ENCODE measurements around the gene NOTCH4.

Gene NOTCH4

GRCh38 chr6:32151181-32151862, 72.5 kb downstream of the NOTCH4 start:
- Histone ChIP-seq H2AFZ (ENCODE audit: low read length) (no peak overlapping the region), H3K4me2 (ENCODE audit: low read depth, low read length, poor library complexity, severe bottlenecking) (no peak overlapping the region), H3K9me3 (ENCODE audit: insufficient read depth, low read depth, low read length) (no peaks in the 10 kb centered on the region), H3K9me2 (replicated peaks; ENCODE audit: low read depth, low read length) (no peaks in the 10 kb centered on the region), H4K20me1 (ENCODE audit: insufficient read depth, low read length, poor library complexity, severe bottlenecking) (no peaks in the 10 kb centered on the region), H3K4me1 (ENCODE audit: insufficient read depth, low read length, poor library complexity, severe bottlenecking) (peaks cover 21% of the 10 kb centered on the region), H3F3A (ENCODE audit: low read depth) (no peaks in the 10 kb centered on the region), H3K79me2 (ENCODE audit: insufficient read depth, low read length) (peaks cover 15% of the 10 kb centered on the region), H3K9ac (ENCODE audit: low read depth, low read length, poor library complexity, severe bottlenecking) (peak overlapping the region; percentile 9), H3K4me3 (ENCODE audit: low read length, poor library complexity, severe bottlenecking) (no peak overlapping the region), H3K36me3 (ENCODE audit: insufficient read depth, low read length) (no peaks in the 10 kb centered on the region), H3K27me3 (ENCODE audit: insufficient read depth, low read length, poor library complexity, severe bottlenecking) (no peaks in the 10 kb centered on the region)
- TF ChIP-seq EZH2phosphoT487 (IDR thresholded peaks at IDR 0.05; ENCODE audit: borderline replicate concordance) = no peak
- TF ChIP-seq, protein P1, sequence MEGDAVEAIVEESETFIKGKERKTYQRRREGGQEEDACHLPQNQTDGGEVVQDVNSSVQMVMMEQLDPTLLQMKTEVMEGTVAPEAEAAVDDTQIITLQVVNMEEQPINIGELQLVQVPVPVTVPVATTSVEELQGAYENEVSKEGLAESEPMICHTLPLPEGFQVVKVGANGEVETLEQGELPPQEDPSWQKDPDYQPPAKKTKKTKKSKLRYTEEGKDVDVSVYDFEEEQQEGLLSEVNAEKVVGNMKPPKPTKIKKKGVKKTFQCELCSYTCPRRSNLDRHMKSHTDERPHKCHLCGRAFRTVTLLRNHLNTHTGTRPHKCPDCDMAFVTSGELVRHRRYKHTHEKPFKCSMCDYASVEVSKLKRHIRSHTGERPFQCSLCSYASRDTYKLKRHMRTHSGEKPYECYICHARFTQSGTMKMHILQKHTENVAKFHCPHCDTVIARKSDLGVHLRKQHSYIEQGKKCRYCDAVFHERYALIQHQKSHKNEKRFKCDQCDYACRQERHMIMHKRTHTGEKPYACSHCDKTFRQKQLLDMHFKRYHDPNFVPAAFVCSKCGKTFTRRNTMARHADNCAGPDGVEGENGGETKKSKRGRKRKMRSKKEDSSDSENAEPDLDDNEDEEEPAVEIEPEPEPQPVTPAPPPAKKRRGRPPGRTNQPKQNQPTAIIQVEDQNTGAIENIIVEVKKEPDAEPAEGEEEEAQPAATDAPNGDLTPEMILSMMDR (conservative IDR thresholded peaks at IDR 0.05; ENCODE audit: low read length) = no peak

DNA sequence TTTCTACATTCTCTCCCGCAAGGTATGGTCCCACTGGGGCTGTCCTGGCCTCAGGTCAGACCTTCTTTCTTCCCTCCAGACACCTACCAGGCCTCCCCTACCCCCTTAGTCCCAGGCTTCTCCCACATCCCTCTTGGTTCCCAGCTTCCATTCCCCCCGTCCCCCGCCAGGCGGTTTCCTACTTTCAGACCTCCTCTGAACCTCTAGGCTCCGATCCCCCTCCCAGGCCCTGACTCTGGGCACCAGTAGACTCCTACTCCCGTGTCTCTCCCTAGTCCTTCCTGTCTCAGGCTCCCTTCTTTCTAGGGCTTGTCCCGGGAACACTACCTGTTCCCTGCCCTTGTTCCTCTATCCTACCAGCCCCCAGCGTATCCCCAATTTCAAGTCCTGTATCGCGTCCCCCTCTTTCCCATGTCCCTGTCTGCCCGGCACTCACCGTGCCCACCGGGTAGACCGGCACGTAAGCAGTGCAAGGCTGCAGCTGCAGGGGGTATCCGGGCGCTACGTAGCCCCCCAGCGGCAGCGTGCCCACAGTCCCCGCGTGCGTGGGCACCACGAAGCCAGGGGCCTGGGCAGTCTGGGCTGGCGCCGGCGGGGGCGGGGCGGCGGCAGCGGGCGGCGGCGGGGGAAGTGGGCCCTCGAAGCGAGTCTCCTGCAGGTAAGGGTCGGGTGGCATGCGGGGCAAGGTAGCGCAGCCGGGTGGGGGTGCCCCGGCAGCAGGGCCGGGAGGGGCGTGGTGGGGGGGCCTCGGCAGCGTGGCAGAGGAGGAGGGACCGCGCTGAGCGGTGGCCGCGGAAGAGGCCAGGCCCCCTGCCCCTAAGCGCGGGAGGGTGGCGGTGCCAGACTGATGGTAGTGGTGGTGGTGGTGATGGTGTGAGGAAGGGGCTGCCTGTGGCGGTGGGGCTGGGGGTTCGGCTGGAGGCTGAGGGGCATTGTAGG, 73.7 kb downstream of the NOTCH4 start:
- peaks cover 13% of the 10 kb centered on the region for H3K4me1 ChIP-seq (ENCODE audit: insufficient read depth, low read length, poor library complexity, severe bottlenecking)

GRCh38 chr6:32149092-32149755, 74.6 kb downstream of the NOTCH4 start:
- Histone ChIP-seq H3K4me2 (ENCODE audit: low read depth, low read length, poor library complexity, severe bottlenecking) (no peak overlapping the region), H3K79me2 (ENCODE audit: insufficient read depth, low read length) (no peaks in the 10 kb centered on the region), H3K9me3 (ENCODE audit: insufficient read depth, low read depth, low read length) (no peaks in the 10 kb centered on the region), H3K4me3 (ENCODE audit: low read length, poor library complexity, severe bottlenecking) (no peak overlapping the region), H2AFZ (ENCODE audit: low read length) (no peak overlapping the region), H3F3A (ENCODE audit: low read depth) (no peaks in the 10 kb centered on the region), H3K4me1 (ENCODE audit: insufficient read depth, low read length, poor library complexity, severe bottlenecking) (peaks cover 8% of the 10 kb centered on the region), H3K9ac (ENCODE audit: low read depth, low read length, poor library complexity, severe bottlenecking) (no peak overlapping the region), H4K20me1 (ENCODE audit: insufficient read depth, low read length, poor library complexity, severe bottlenecking) (no peaks in the 10 kb centered on the region), H3K27me3 (ENCODE audit: insufficient read depth, low read length, poor library complexity, severe bottlenecking) (no peaks in the 10 kb centered on the region), H3K36me3 (ENCODE audit: insufficient read depth, low read length) (no peaks in the 10 kb centered on the region), H3K9me2 (replicated peaks; ENCODE audit: low read depth, low read length) (no peaks in the 10 kb centered on the region)
- TF ChIP-seq EZH2phosphoT487 (IDR thresholded peaks at IDR 0.05; ENCODE audit: borderline replicate concordance) = no peak
- TF ChIP-seq, protein P1 (conservative IDR thresholded peaks at IDR 0.05; ENCODE audit: low read length) = no peak

More for the DNA sequence above, 73.7 kb downstream of the NOTCH4 start:
- Histone ChIP-seq H3K4me2 (ENCODE audit: low read depth, low read length, poor library complexity, severe bottlenecking) (no peak overlapping the region), H3F3A (ENCODE audit: low read depth) (no peaks in the 10 kb centered on the region), H3K79me2 (ENCODE audit: insufficient read depth, low read length) (peaks cover 6% of the 10 kb centered on the region), H2AFZ (ENCODE audit: low read length) (no peak overlapping the region), H3K9me3 (ENCODE audit: insufficient read depth, low read depth, low read length) (no peaks in the 10 kb centered on the region), H3K27me3 (ENCODE audit: insufficient read depth, low read length, poor library complexity, severe bottlenecking) (no peaks in the 10 kb centered on the region), H3K4me3 (ENCODE audit: low read length, poor library complexity, severe bottlenecking) (no peak overlapping the region), H3K36me3 (ENCODE audit: insufficient read depth, low read length) (no peaks in the 10 kb centered on the region), H3K9me2 (replicated peaks; ENCODE audit: low read depth, low read length) (no peaks in the 10 kb centered on the region), H3K9ac (ENCODE audit: low read depth, low read length, poor library complexity, severe bottlenecking) (no peak overlapping the region), H4K20me1 (ENCODE audit: insufficient read depth, low read length, poor library complexity, severe bottlenecking) (no peaks in the 10 kb centered on the region)
- TF ChIP-seq, protein P1 (conservative IDR thresholded peaks at IDR 0.05; ENCODE audit: low read length) = no peak
